Loucy (cell line): Measurements from ENCODE around the gene NUMBL.

Experiments used
- H2AFZ ChIP-seq: fragments of 200-600 bp; sonication (generic); 2 replicates; pipeline ENCODE4 v1.6.0; 2016; ENCODE audit warnings: antibody characterized with exemption, mild to moderate bottlenecking, low read length, moderate library complexity
- H3F3A ChIP-seq: fragments of 200-600 bp; 2 replicates; pipeline ENCODE4 v1.6.0; 2016; ENCODE audit warnings: antibody characterized with exemption, low read depth, mild to moderate bottlenecking
- H3K27me3 ChIP-seq: fragments of 200-600 bp; sonication (generic); 2 replicates; pipeline ENCODE4 v1.6.1; 2014; ENCODE audit warnings: low read length, mild to moderate bottlenecking; ENCODE audit not compliant: insufficient read depth, poor library complexity, severe bottlenecking
- H3K36me3 ChIP-seq: fragments of 200-600 bp; sonication (generic); 2 replicates; pipeline ENCODE4 v1.6.1; 2016; ENCODE audit warnings: low read length; ENCODE audit not compliant: insufficient read depth
- H3K4me1 ChIP-seq: fragments of 200-600 bp; sonication (generic); 2 replicates; pipeline ENCODE4 v1.5.1; 2014; ENCODE audit warnings: low read length, mild to moderate bottlenecking; ENCODE audit not compliant: insufficient read depth, poor library complexity, severe bottlenecking
- H3K4me2 ChIP-seq: fragments of 200-600 bp; sonication (generic); 2 replicates; pipeline ENCODE4 v1.6.0; 2014; ENCODE audit warnings: antibody characterized with exemption, low read length, low read depth, mild to moderate bottlenecking; ENCODE audit not compliant: poor library complexity, severe bottlenecking
- H3K4me3 ChIP-seq: fragments of 200-600 bp; sonication (generic); 2 replicates; pipeline ENCODE4 v1.5.1; 2014; ENCODE audit warnings: low read length, mild to moderate bottlenecking, mixed read lengths; ENCODE audit not compliant: poor library complexity, severe bottlenecking
- H3K79me2 ChIP-seq: fragments of 200-600 bp; sonication (generic); 2 replicates; pipeline ENCODE4 v1.6.1; 2014; ENCODE audit warnings: low read length; ENCODE audit not compliant: insufficient read depth
- H3K9ac ChIP-seq: fragments of 200-600 bp; sonication (generic); 2 replicates; pipeline ENCODE4 v1.6.0; 2014; ENCODE audit warnings: mild to moderate bottlenecking, low read depth, low read length, moderate library complexity; ENCODE audit not compliant: poor library complexity, severe bottlenecking
- H3K9me2 ChIP-seq: fragments of 200-600 bp; sonication (generic); replicated peaks from 2 replicates; pipeline ENCODE4 v1.6.1; 2016; ENCODE audit warnings: low read depth, low read length, mixed read lengths
- H3K9me3 ChIP-seq: fragments of 200-600 bp; sonication (generic); 2 replicates; pipeline ENCODE4 v1.6.1; 2014; ENCODE audit warnings: mild to moderate bottlenecking, antibody characterized with exemption, low read length, low read depth; ENCODE audit not compliant: insufficient read depth
- H4K20me1 ChIP-seq: fragments of 200-600 bp; sonication (generic); 2 replicates; pipeline ENCODE4 v1.6.0; 2014; ENCODE audit warnings: antibody characterized with exemption, low read length, mild to moderate bottlenecking; ENCODE audit not compliant: insufficient read depth, poor library complexity, severe bottlenecking
- CTCF ChIP-seq: fragments of 200-600 bp; sonication (generic); conservative IDR thresholded peaks from 2 replicates; pipeline ENCODE4 v1.5.1; 2014; ENCODE audit warnings: mild to moderate bottlenecking, antibody characterized with exemption, low read length
- EZH2phosphoT487 ChIP-seq: fragments of 200-600 bp; IDR thresholded peaks from 2 replicates; pipeline ENCODE4 v1.6.1; 2018; ENCODE audit warnings: antibody characterized with exemption, mild to moderate bottlenecking, moderate library complexity, borderline replicate concordance

NUMBL gene

GRCh38 chr19:40671404-40671803 lies 19.0 kb downstream of the NUMBL start:
- no peaks in the 10 kb centered on the region for H3F3A ChIP-seq
- H3K4me1 ChIP-seq: peaks cover 13% of the 10 kb centered on the region
- TF ChIP-seq CTCF (no peak), EZH2phosphoT487 (no peak)
- no peak overlapping the region for H3K9ac ChIP-seq
- H3K27me3 ChIP-seq: no peaks in the 10 kb centered on the region
- no peak overlapping the region for H3K4me3 ChIP-seq
- no peak overlapping the region for H2AFZ ChIP-seq
- no peaks in the 10 kb centered on the region for H3K79me2 ChIP-seq
- no peak overlapping the region for H3K4me2 ChIP-seq
- H4K20me1 ChIP-seq: no peaks in the 10 kb centered on the region
- no peaks in the 10 kb centered on the region; the same call in 1 of the 2 replicates for H3K36me3 ChIP-seq
- no peaks in the 10 kb centered on the region for H3K9me3 ChIP-seq
- H3K9me2 ChIP-seq: no peaks in the 10 kb centered on the region

GRCh38 chr19:40668991-40669614 lies 21.3 kb downstream of the NUMBL start:
- no peaks in the 10 kb centered on the region for H4K20me1 ChIP-seq
- no peak overlapping the region for H3K4me3 ChIP-seq
- no peaks in the 10 kb centered on the region for H3K9me3 ChIP-seq
- no peaks in the 10 kb centered on the region; the same call in 1 of the 2 replicates for H3K36me3 ChIP-seq
- no peaks in the 10 kb centered on the region for H3K27me3 ChIP-seq
- no peaks in the 10 kb centered on the region for H3K9me2 ChIP-seq
- peaks cover 6% of the 10 kb centered on the region for H3K4me1 ChIP-seq
- no peaks in the 10 kb centered on the region for H3F3A ChIP-seq
- TF ChIP-seq CTCF: no peak
- TF ChIP-seq EZH2phosphoT487: no peak
- no peak overlapping the region for H3K4me2 ChIP-seq
- no peak overlapping the region for H3K9ac ChIP-seq
- H2AFZ ChIP-seq: no peak overlapping the region
- no peaks in the 10 kb centered on the region for H3K79me2 ChIP-seq

GRCh38 chr19:40667602-40668001 lies 22.8 kb downstream of the NUMBL start:
- Histone ChIP-seq H3K4me1 (peaks cover 9% of the 10 kb centered on the region), H2AFZ (no peak overlapping the region), H3K4me2 (no peak overlapping the region), H3K9me3 (no peaks in the 10 kb centered on the region), H3K9ac (no peak overlapping the region), H3K36me3 (no peaks in the 10 kb centered on the region; the same call in 1 of the 2 replicates), H3K27me3 (no peaks in the 10 kb centered on the region), H4K20me1 (no peaks in the 10 kb centered on the region), H3K4me3 (no peak overlapping the region), H3K79me2 (no peaks in the 10 kb centered on the region), H3K9me2 (no peaks in the 10 kb centered on the region), H3F3A (no peaks in the 10 kb centered on the region)
- TF ChIP-seq EZH2phosphoT487 (no peak), CTCF (no peak)
